ENCODE measurements around the gene SLC25A23.

SLC25A23 gene

DNA sequence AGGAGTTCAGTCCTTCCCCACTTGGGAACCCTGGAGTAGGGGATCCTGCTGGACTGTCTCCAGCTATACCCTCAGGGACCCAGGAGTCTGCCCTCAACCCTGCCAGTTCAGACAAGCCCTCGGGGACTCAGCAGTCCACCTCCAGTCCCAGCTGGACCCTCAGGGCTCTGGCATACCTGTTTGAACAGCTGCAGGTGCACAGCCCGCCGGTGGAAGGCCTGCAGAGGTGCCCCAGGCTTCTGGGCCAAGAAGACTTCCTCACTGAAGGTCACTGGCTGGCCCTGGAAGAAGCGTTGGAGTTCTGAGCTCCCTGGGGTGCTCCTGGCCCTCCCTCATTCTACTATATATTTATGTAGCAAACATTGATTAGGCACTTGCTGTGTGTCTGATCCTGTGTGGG is 13.1 kb upstream of the SLC25A23 start:
- TF ChIP-seq, protein P1, sequence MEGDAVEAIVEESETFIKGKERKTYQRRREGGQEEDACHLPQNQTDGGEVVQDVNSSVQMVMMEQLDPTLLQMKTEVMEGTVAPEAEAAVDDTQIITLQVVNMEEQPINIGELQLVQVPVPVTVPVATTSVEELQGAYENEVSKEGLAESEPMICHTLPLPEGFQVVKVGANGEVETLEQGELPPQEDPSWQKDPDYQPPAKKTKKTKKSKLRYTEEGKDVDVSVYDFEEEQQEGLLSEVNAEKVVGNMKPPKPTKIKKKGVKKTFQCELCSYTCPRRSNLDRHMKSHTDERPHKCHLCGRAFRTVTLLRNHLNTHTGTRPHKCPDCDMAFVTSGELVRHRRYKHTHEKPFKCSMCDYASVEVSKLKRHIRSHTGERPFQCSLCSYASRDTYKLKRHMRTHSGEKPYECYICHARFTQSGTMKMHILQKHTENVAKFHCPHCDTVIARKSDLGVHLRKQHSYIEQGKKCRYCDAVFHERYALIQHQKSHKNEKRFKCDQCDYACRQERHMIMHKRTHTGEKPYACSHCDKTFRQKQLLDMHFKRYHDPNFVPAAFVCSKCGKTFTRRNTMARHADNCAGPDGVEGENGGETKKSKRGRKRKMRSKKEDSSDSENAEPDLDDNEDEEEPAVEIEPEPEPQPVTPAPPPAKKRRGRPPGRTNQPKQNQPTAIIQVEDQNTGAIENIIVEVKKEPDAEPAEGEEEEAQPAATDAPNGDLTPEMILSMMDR (conservative IDR thresholded peaks at IDR 0.05; ENCODE audit: low read depth, low read length) = no peak
- no peak for DNase-seq (ENCODE audit: low read depth)
- no peak overlapping the region for H3K4me3 ChIP-seq (ENCODE audit: low read depth, low read length)

DNA sequence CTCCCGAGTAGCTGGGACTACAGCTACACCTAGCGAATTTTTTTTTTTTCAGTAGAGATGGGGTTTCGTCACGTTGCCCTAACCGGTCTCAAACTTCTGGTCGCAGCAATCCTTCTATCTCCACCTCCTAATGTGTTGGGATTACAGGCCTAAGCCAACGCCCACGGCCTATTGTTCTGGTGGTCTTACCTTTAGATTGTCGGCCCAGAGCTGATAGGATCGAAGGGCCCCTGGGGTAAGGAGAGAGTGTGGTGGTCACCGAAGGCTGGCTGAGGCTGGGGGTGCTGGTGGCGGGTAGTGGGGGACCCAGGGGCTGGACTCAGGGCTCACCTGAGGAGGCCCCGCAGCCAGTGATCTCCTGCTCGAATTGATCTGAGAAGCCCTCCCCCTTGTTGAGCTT is 11.5 kb upstream of the SLC25A23 start:
- TF ChIP-seq, protein P1 (conservative IDR thresholded peaks at IDR 0.05; ENCODE audit: low read depth, low read length) = no peak
- no peak for DNase-seq (ENCODE audit: low read depth)
- H3K4me3 ChIP-seq (ENCODE audit: low read depth, low read length) = no peak overlapping the region

DNA sequence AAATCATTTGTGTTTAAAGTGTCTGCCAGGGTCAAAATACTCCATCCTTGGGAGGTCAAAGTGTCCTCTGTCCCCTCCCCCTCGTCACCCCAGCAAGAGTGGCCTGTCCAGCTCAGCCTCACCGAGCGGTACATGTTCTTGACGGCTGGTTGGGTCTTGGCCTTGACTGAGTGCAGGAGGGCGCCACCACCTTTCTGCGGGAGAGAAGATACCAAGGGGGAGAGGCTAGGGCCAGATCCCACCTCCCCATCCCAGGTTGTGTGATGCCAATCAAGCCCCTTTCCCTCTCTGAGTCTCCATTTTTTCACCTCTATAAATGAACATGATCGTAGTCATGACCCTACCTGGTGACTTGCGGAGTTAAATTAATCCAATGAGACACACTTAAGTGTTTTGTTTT is 10.6 kb upstream of the SLC25A23 start:
- TF ChIP-seq, protein P1 (conservative IDR thresholded peaks at IDR 0.05; ENCODE audit: low read depth, low read length) = no peak
- H3K4me3 ChIP-seq (ENCODE audit: low read depth, low read length) = no peak overlapping the region
- no peak for DNase-seq (ENCODE audit: low read depth)

DNA sequence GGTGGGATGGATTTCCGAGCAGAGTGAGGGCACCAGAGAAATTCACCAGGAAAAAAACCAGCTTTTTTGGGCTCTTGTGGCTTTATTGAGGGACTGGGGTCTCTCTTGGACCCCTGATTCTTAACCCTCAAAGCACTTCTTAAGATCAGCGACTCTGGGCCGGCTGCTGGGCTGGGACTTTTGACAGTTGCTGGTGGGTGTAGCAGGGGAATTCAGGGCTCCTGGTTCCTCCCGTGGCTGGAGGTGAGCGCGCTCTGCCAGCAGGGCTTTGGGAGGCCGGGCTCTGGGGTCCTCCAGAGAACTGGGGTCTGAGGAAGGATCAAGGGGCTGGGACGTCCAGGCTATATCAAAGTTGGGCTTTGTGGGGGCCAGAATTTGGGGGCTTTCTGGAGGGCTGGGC is 7.8 kb upstream of the SLC25A23 start:
- no peak overlapping the region for H3K4me3 ChIP-seq (ENCODE audit: low read depth, low read length)
- DNase-seq (ENCODE audit: low read depth) = no peak
- TF ChIP-seq, protein P1 (conservative IDR thresholded peaks at IDR 0.05; ENCODE audit: low read depth, low read length) = no peak

DNA sequence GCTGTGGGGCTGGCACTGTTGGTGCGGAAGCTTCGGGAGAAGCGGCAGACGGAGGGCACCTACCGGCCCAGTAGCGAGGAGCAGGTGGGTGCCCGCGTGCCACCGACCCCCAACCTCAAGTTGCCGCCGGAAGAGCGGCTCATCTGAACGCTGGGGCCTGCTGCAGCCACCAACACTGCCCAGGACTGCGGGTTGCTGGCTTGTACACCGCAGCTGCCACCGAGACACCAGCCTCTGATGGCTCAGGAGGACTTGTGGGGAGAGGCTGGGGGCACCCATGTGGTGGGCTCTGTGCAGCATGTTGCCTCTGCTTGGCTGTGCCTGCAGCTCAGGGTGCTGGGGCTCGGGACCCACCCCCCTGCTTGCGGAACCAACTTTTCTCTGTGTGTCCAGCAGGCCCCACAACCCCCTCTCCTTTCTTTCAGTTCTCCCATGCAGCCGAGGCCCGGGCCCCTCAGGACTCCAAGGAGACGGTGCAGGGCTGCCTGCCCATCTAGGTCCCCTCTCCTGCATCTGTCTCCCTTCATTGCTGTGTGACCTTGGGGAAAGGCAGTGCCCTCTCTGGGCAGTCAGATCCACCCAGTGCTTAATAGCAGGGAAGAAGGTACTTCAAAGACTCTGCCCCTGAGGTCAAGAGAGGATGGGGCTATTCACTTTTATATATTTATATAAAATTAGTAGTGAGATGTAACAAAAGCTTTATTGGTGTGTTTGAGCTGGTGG is 7.1 kb upstream of the SLC25A23 start:
- DNase-seq (ENCODE audit: low read depth) = no peak
- TF ChIP-seq, protein P1 (conservative IDR thresholded peaks at IDR 0.05; ENCODE audit: low read depth, low read length) = no peak
- no peak overlapping the region for H3K4me3 ChIP-seq (ENCODE audit: low read depth, low read length)

DNA sequence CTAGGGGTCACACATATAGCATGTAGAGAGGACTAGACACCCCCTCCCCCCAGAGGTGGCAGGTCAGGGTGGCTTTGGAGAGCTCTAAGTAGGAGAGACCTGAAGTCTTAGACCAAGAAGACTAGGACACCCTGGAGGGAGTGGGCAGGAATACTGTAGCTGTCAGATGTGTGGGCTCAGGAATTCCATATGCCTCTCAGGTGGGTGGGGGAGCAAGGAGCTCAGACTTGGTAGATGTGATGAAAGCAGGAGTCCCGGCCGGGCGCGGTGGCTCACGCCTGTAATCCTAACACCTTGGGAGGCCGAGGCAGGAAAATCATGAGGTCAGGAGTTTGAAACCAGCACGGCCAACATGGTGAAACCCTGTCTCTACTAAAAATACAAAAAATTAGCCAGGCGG is 6.1 kb upstream of the SLC25A23 start:
- DNase-seq (ENCODE audit: low read depth) = no peak
- no peak overlapping the region for H3K4me3 ChIP-seq (ENCODE audit: low read depth, low read length)
- TF ChIP-seq, protein P1 (conservative IDR thresholded peaks at IDR 0.05; ENCODE audit: low read depth, low read length) = no peak

DNA sequence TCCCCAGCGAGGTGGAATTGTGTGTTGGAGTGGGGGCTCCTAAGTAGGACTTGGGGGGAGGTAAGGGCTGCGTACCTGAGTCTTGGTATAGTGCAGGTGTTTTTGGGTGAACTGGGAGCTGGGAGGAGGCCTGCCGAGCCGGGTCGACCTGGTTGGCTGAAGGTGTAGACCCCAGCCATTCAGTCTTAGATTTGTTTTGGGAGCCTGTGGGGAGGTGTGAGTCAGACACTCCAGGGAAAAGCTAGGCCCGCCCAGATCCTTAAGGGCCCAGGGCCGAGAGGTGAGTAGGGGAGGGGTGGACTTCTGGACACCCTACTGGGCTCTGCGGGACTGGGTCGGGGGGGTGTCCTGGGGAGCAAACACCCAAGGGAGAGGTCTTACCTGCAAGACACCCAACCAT is 5.4 kb upstream of the SLC25A23 start:
- DNase-seq (ENCODE audit: low read depth) = no peak
- TF ChIP-seq, protein P1 (conservative IDR thresholded peaks at IDR 0.05; ENCODE audit: low read depth, low read length) = no peak
- no peak overlapping the region for H3K4me3 ChIP-seq (ENCODE audit: low read depth, low read length)

Data from choroid plexus epithelial cell (primary cell).